Fibroblast of the conjunctiva (primary cell): Measurements from ENCODE around the gene ZNF575.
A peak's percentile ranks its signal among the peaks of the same experiment; 100 is the strongest.

ENCODE experiments used
- DNase-seq: peaks from one replicate; pipeline ENCODE4 v3.0.0-alpha.2; 2010; ENCODE audit warnings: low read depth

The ZNF575 gene

GRCh38 chr19:43572171-43572588, 39.2 kb downstream of the ZNF575 start:
- DNase-seq = no peak

- DNase-seq = no peak
These were observed 41.6 kb downstream of the ZNF575 start for GRCh38 chr19:43574424-43575155.

- DNase-seq = peak; percentile 98
These were observed 42.4 kb downstream of the ZNF575 start, which contains the start of the genes PINLYP and XRCC1 for GRCh38 chr19:43575156-43575950. Gene PINLYP (plus strand): TSS chr19:43575801. CDS start chr19:43577192, 1,391 bp downstream. Gene XRCC1 (minus strand): TSS chr19:43575527. CDS start chr19:43575458, 69 bp downstream.

GRCh38 chr19:43575955-43576878, 43.2 kb downstream of the ZNF575 start:
- no peak for DNase-seq

GRCh38 chr19:43578787-43579186, 45.8 kb downstream of the ZNF575 start:
- DNase-seq = no peak

GRCh38 chr19:43581467-43581866, 48.5 kb downstream of the ZNF575 start:
- DNase-seq = no peak

- no peak for DNase-seq
These were observed 49.5 kb downstream of the ZNF575 start for GRCh38 chr19:43582495-43582894.

GRCh38 chr19:43584484-43584883, 51.5 kb downstream of the ZNF575 start:
- DNase-seq = no peak
